IMR-90 (cell line): ENCODE results near the gene PPP3CB. TPM values are rescaled to one million over a fixed set of nuclear protein-coding genes. Genes with fewer than 3 reads are reported as not detected.
A peak's percentile ranks its signal among the peaks of the same experiment; 100 is the strongest.

Source experiments
- ATAC-seq: fragments of 200-7000 bp; cut with Tn5 transposase; 2 replicates; pipeline ENCODE4 v1.9.1; 2020; ENCODE audit warnings: low read depth, mild to moderate bottlenecking, moderate library complexity
- BruUV-seq: library from RNA; stranded (reverse); fragments of 400-500 nt; replicated peaks from 2 replicates; lab custom pipeline; 2021; lab: Mats Ljungman, UMichigan
- CTCF ChIA-PET: fragments of 300-600 bp; formaldehyde crosslinking; extraction: SDS; loops from one replicate; lab custom pipeline; 2021; ENCODE audit warnings: antibody characterized with exemption; lab: Yijun Ruan, JAX
- POLR2A ChIA-PET: fragments of 300-600 bp; sonication (Branson Sonifier 250); formaldehyde crosslinking; loops from one replicate; lab custom pipeline; 2022; ENCODE audit warnings: antibody characterized with exemption; ENCODE audit not compliant: unreplicated experiment; lab: Charles Lee
- DNase-seq: peaks from one replicate; pipeline ENCODE4 v3.0.0; 2013
- H2AFZ ChIP-seq: replicated peaks from 2 replicates; pipeline ENCODE3; 2013; ENCODE audit warnings: low read length, mild to moderate bottlenecking; ENCODE audit not compliant: poor library complexity
- H2AK5ac ChIP-seq: 2 replicates; pipeline ENCODE4 v1.6.1; 2013; ENCODE audit warnings: low read depth, low read length, inconsistent platforms
- H2AK9ac ChIP-seq: replicated peaks from 2 replicates; pipeline ENCODE3; 2013; ENCODE audit warnings: mild to moderate bottlenecking, low read depth, low read length, moderate library complexity; ENCODE audit not compliant: poor library complexity
- H2BK120ac ChIP-seq: 2 replicates; pipeline ENCODE4 v1.6.1; 2013; ENCODE audit warnings: low read depth, low read length, inconsistent platforms
- H2BK15ac ChIP-seq: 3 replicates; pipeline ENCODE4 v1.6.1; 2013; ENCODE audit warnings: low read depth, low read length, inconsistent platforms
- H2BK20ac ChIP-seq: 2 replicates; pipeline ENCODE4 v1.6.1; 2013; ENCODE audit warnings: low read depth, mild to moderate bottlenecking, inconsistent platforms, low read length, moderate library complexity
- H2BK5ac ChIP-seq: 2 replicates; pipeline ENCODE4 v1.6.1; 2013; ENCODE audit warnings: mild to moderate bottlenecking, low read depth, low read length, inconsistent platforms; ENCODE audit not compliant: poor library complexity, severe bottlenecking
- H3K14ac ChIP-seq: replicated peaks from 2 replicates; pipeline ENCODE4 v1.6.1; 2013; ENCODE audit warnings: low read depth, low read length, inconsistent platforms
- H3K18ac ChIP-seq: 2 replicates; pipeline ENCODE4 v1.6.1; 2013; ENCODE audit warnings: low read depth, low read length, control low read depth
- H3K23ac ChIP-seq: 2 replicates; pipeline ENCODE4 v1.6.1; 2013; ENCODE audit warnings: low read depth, low read length, inconsistent platforms
- H3K27ac ChIP-seq: 2 replicates; pipeline ENCODE4 v1.5.1; 2013; ENCODE audit warnings: mild to moderate bottlenecking, control low read depth, low read length; ENCODE audit not compliant: insufficient read depth
- H3K27me3 ChIP-seq: 2 replicates; pipeline ENCODE4 v1.6.1; 2013; ENCODE audit warnings: low read length; ENCODE audit not compliant: control insufficient read depth, insufficient read depth
- H3K36me3 ChIP-seq: 2 replicates; pipeline ENCODE4 v1.6.1; 2013; ENCODE audit warnings: low read length, mixed read lengths; ENCODE audit not compliant: control insufficient read depth, insufficient read depth
- H3K4ac ChIP-seq: 2 replicates; pipeline ENCODE4 v1.6.1; 2013; ENCODE audit warnings: low read depth, low read length, inconsistent platforms
- H3K4me1 ChIP-seq: 2 replicates; pipeline ENCODE4 v1.6.1; 2013; ENCODE audit warnings: low read length, mixed read lengths; ENCODE audit not compliant: control insufficient read depth, insufficient read depth
- H3K4me2 ChIP-seq: 2 replicates; pipeline ENCODE4 v1.6.1; 2013; ENCODE audit warnings: low read depth, mild to moderate bottlenecking, control low read depth, low read length, moderate library complexity
- H3K4me3 ChIP-seq: 2 replicates; pipeline ENCODE4 v1.5.1; 2013; ENCODE audit warnings: low read depth, mild to moderate bottlenecking, control low read depth, low read length, moderate library complexity; ENCODE audit not compliant: insufficient read depth
- H3K56ac ChIP-seq: 2 replicates; pipeline ENCODE4 v1.6.1; 2013; ENCODE audit warnings: low read length, inconsistent platforms; ENCODE audit not compliant: insufficient read depth; ENCODE audit errors: extremely low read depth
- H3K79me1 ChIP-seq, 2 experiments: 2 replicates each; pipeline ENCODE4 v1.6.1; 2013; ENCODE audit warnings: low read length in 2 of 2, inconsistent platforms in 1 of 2, low read depth in 1 of 2
- H3K9ac ChIP-seq: 2 replicates; pipeline ENCODE4 v1.6.1; 2013; ENCODE audit warnings: low read depth, low read length, control low read depth
- H3K9me1 ChIP-seq: 2 replicates; pipeline ENCODE4 v1.6.1; 2013; ENCODE audit warnings: low read length, inconsistent platforms; ENCODE audit not compliant: insufficient read depth
- H3K9me3 ChIP-seq: 2 replicates; pipeline ENCODE4 v1.6.1; 2013; ENCODE audit warnings: low read length; ENCODE audit not compliant: control insufficient read depth, insufficient read depth
- H4K20me1 ChIP-seq: 2 replicates; pipeline ENCODE4 v1.6.1; 2013; ENCODE audit warnings: low read length, inconsistent platforms; ENCODE audit not compliant: insufficient read depth
- H4K5ac ChIP-seq: 2 replicates; pipeline ENCODE4 v1.6.1; 2013; ENCODE audit warnings: mild to moderate bottlenecking, low read depth, low read length, control low read depth
- H4K8ac ChIP-seq, 2 experiments: 2 replicates each; pipeline ENCODE4 v1.6.1; 2013; ENCODE audit warnings: low read depth in 2 of 2, low read length in 2 of 2, control low read depth in 1 of 2, inconsistent platforms in 1 of 2
- H4K91ac ChIP-seq: 2 replicates; pipeline ENCODE4 v1.6.1; 2013; ENCODE audit warnings: low read depth, low read length, inconsistent platforms; ENCODE audit not compliant: insufficient read depth
- BHLHE40 ChIP-seq: fragments of 150-350 bp; IDR thresholded peaks from 2 replicates; pipeline ENCODE4 v1.6.1; 2016; ENCODE audit warnings: mild to moderate bottlenecking, low read depth, low read length
- CEBPB ChIP-seq: IDR thresholded peaks from 2 replicates; pipeline ENCODE4 v1.6.1; 2012; ENCODE audit warnings: low read depth, low read length, improper control_type of control experiment
- CHD1 ChIP-seq: IDR thresholded peaks from 2 replicates; pipeline ENCODE4 v1.6.1; 2012; ENCODE audit warnings: low read depth, low read length, improper control_type of control experiment
- CTCF ChIP-seq: conservative IDR thresholded peaks from 2 replicates; pipeline ENCODE4 v1.5.1; 2012; ENCODE audit warnings: mild to moderate bottlenecking, low read depth, low read length, improper control_type of control experiment
- ELK1 ChIP-seq: fragments of 150-350 bp; IDR thresholded peaks from 2 replicates; pipeline ENCODE4 v1.6.1; 2016; ENCODE audit warnings: low read depth, mild to moderate bottlenecking, low read length, moderate library complexity, borderline replicate concordance
- MAZ ChIP-seq: IDR thresholded peaks from 2 replicates; pipeline ENCODE4 v1.6.1; 2012; ENCODE audit warnings: low read depth, mild to moderate bottlenecking, low read length, improper control_type of control experiment, moderate library complexity, borderline replicate concordance
- MXI1 ChIP-seq: IDR thresholded peaks from 2 replicates; pipeline ENCODE4 v1.6.1; 2012; ENCODE audit warnings: low read depth, mild to moderate bottlenecking, low read length, moderate library complexity, borderline replicate concordance
- NFE2L2 ChIP-seq: fragments of 150-350 bp; IDR thresholded peaks from 2 replicates; pipeline ENCODE4 v1.6.1; 2016; ENCODE audit warnings: low read depth, mild to moderate bottlenecking, low read length
- POLR2A ChIP-seq: IDR thresholded peaks from 2 replicates; pipeline ENCODE4 v1.6.1; 2012; ENCODE audit warnings: mild to moderate bottlenecking, low read depth, low read length
- RAD21 ChIP-seq: IDR thresholded peaks from 2 replicates; pipeline ENCODE4 v1.6.1; 2012; ENCODE audit warnings: low read length, improper control_type of control experiment
- RCOR1 ChIP-seq: IDR thresholded peaks from 2 replicates; pipeline ENCODE4 v1.6.1; 2012; ENCODE audit warnings: mild to moderate bottlenecking, low read length, improper control_type of control experiment; ENCODE audit not compliant: insufficient replicate concordance
- RFX5 ChIP-seq: IDR thresholded peaks from 2 replicates; pipeline ENCODE4 v1.8.0; 2012; ENCODE audit warnings: low read depth, mild to moderate bottlenecking, low read length, moderate library complexity
- SMC3 ChIP-seq: fragments of 150-350 bp; IDR thresholded peaks from 2 replicates; pipeline ENCODE4 v1.6.1; 2016; ENCODE audit warnings: low read depth, mild to moderate bottlenecking, antibody characterized with exemption, low read length, moderate library complexity
- WGBS, 2 experiments: methylation state at CpG; one replicate each; pipeline versions ENCODE4 v1.1.5 to v1.1.7; 2013; ENCODE audit warnings: missing lambda C conversion rate in 2 of 2; ENCODE audit not compliant: insufficient read length in 1 of 2; ENCODE audit errors: extremely low coverage in 2 of 2; 5-methylcytosine and 5-hydroxymethylcytosine counted together
- dilution Hi-C: fragments of 300-500 bp; cut with HindIII; formaldehyde crosslinking; loops from one replicate; pipeline ENCODE4 v1.14.3; 2018; ENCODE audit warnings: low sequenced_read_pairs; ENCODE audit not compliant: unreplicated experiment
- in situ Hi-C: fragments of 300-500 bp; cut with MboI; formaldehyde crosslinking; loops from 3 replicates; pipeline ENCODE4 v1.14.3; 2019; ENCODE audit warnings: low sequenced_read_pairs, inconsistent platforms, mixed read lengths
- intact Hi-C: fragments of 100-400 bp; cut with micrococcal nuclease; formaldehyde crosslinking; loops from 2 replicates; pipeline ENCODE4 v1.10.0; 2022
- polyA plus RNA-seq, 3 experiments: library from polyadenylated mRNA; depleted of rRNA; stranded (reverse); fragments of >200 nt; gene quantifications; 2 replicates each; pipeline ENCODE4 v1.2.3, GENCODE V29; 2012; ENCODE audit warnings: low replicate concordance in 1 of 3
- total RNA-seq: library from RNA; depleted of rRNA; stranded (reverse); fragments of >200 nt; gene quantifications from 2 replicates; pipeline ENCODE4 v1.2.3, GENCODE V29; 2012

Gene PPP3CB
- total and polyA plus RNA-seq, 2 of the 4 experiments (the other 2 are of a cell fraction) = 22.9 to 36.4 TPM

- no TSS peak for BruUV-seq
- Histone ChIP-seq H3K27ac (no peak overlapping the region; the same call in 1 of the 2 replicates), H4K8ac (peak overlapping the region in 1 of 2 experiments; percentile 66; a peak in 2 of 4 replicates), H3K9ac (peak overlapping the region; percentile 59), H3K4me1 (no peaks in the 10 kb centered on the region), H3K4ac (no peak overlapping the region), H3K4me2 (peak overlapping the region; percentile 88), H2BK20ac (no peak overlapping the region), H3K27me3 (no peaks in the 10 kb centered on the region), H3K18ac (no peak overlapping the region), H3K79me1 (peaks cover 11 to 25% of the 10 kb centered on the region in 2 experiments), H2BK5ac (no peak overlapping the region), H3K14ac (no peak overlapping the region), H2AK9ac (no peak overlapping the region), H3K4me3 (peak overlapping the region; percentile 85), H2AK5ac (no peak overlapping the region), H3K23ac (no peak overlapping the region), H3K56ac (no peak overlapping the region), H4K20me1 (peaks cover 13% of the 10 kb centered on the region; the same call in 1 of the 2 replicates), H2BK15ac (no peak overlapping the region), H3K36me3 (no peaks in the 10 kb centered on the region), H2BK120ac (no peak overlapping the region), H2AFZ (peak overlapping the region; percentile 96), H3K9me3 (no peaks in the 10 kb centered on the region), H4K91ac (no peak overlapping the region), H4K5ac (no peak overlapping the region), H3K9me1 (no peaks in the 10 kb centered on the region; the same call in 1 of the 2 replicates)
- in situ Hi-C loops (no loop called here), intact Hi-C loops (loop anchor here (10.0 kb wide), 1 partner anchor 230 kb away; the partner anchor contains the start of gene MYOZ1), dilution Hi-C loops (no loop called here)
- 10% methylated on average over 2 of the region's 17 CpGs; no CpG with 5 or more reads in 1 of the 2 experiments for WGBS, 2 experiments
- CTCF ChIA-PET = no interaction called here
- POLR2A ChIA-PET = interaction anchor here (0.6 kb wide), 1 partner anchor 157 kb away, joined by 14 read pairs; no protein-coding TSS in a partner anchor
- DNase-seq (no peak), ATAC-seq (peak; percentile 32; the same call in 1 of the 2 replicates)
- TF ChIP-seq RAD21 (no peak), RFX5 (no peak), SMC3 (no peak), MXI1 (no peak), ELK1 (no peak), CHD1 (no peak), NFE2L2 (no peak), MAZ (no peak), CTCF (no peak), CEBPB (no peak), POLR2A (no peak), RCOR1 (no peak), BHLHE40 (no peak)
Observed at GRCh38 chr10:73414230-73414945, 81.4 kb downstream of the PPP3CB start.
